CD4-positive, alpha-beta T cell treated with Interferon alpha-2 for 1 hour (primary cell): ENCODE measurements around the gene HBS1L.
A peak's percentile ranks its signal among the peaks of the same experiment; 100 is the strongest.

Experiments
- DNase-seq, 2 donors: peaks; one replicate each; pipeline ENCODE4 v3.0.0-alpha.2; 2020 to 2022

HBS1L gene

GRCh38 chr6:134995536-134995935 lies 59.1 kb downstream of the HBS1L start:
- no peak for DNase-seq

DNA sequence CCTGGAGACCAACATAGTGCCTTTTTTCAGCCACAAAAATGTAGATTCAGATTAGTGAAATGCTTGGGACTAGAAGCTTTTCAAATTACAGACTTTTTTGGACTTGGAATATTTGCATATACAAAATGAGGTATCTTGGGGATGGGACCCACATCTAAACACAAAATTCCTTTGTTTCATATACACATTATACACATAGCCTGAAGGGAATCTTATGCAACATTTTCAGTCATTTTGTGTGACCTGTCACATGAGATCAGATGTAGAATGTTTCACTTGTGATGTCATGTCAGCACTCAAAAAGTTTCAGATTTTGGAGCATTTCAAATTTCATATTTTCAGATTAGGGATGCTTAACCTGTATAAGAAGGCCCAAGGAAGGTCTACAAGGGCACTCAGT lies 60.2 kb downstream of the HBS1L start:
- DNase-seq, result no peak

- no peak for DNase-seq
Measured at GRCh38 chr6:134992155-134992554, 62.5 kb downstream of the HBS1L start.

DNA sequence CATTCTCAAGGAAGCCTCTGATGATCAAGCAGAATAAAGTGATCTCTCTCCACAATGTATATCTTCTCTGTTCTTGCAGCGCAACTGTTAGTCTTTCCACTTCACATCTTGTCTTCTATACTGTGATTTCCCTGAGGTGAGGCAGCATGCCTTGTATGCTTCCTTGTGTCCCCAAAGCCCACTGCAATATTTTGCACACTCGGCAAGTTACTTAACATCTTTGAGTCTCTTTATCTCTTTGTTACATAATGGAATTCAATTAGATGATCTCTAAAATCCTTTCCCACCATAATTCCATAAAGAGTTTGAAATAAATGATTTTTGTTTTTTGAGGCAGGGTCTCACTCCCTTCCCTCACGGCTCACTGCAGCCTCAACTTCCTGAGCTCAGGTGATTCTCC lies 64.4 kb downstream of the HBS1L start:
- no peak for DNase-seq

GRCh38 chr6:134984821-134985220 lies 69.8 kb downstream of the HBS1L start:
- no peak for DNase-seq

- no peak for DNase-seq
Measured at GRCh38 chr6:134983823-134984222, 70.8 kb downstream of the HBS1L start.

DNA sequence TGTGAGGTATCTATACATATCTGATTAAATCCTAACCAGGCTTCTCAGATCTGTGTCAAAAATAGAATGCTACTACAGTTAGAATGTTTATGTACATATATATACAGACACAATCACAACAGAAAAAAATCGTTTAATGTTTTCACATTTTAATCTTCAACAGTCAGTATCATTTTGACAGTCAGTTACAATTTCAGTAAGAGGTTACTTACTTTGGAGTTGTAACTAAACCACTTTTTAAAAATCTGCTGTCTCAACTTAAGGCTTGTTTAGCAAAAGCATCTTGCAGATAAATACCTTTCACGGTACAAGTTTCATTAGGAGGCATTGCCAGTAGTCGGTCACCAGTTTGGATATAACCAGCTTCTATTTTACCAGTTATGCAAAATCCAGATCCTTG lies 72.5 kb downstream of the HBS1L start:
- DNase-seq, result no peak

DNA sequence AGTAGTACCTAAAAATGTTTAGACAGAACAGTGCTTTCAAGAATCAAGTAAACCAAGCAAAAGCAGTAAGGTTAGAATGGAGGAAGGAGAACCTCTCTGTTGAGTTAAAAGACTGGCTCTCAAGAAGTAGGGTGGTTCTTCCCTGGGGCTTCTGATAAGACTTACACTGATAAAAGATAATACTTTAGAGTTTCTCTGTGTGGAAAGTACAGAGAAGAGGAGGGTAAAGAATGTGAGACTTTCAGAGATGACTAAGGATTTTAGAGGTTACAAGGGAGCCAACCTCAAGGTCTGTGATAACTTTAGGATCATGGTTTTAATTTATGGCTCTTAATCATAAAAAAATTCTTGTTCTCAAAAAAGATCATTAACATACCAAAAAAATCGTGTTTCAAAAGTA lies 73.8 kb downstream of the HBS1L start:
- no peak for DNase-seq

DNA sequence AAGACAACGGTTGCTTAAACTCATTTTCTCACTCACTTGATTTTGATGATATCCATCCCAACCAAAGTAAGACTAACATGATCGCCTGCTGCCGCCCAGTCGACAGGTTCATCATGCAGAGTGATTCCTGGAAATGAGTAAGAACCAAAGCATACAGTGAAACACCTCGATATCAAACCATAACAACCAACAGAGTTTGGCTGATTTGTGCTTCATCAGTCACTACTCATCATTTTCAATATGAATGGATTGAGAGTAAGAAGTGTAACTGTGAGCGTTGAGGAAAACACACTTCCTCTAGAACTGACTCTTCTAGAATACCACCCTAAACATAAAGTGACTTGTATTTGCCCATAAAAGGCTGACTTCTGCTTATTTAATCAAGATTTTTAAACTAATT lies 75.5 kb downstream of the HBS1L start:
- DNase-seq, result peak in 1 of 2 donors; percentile 14

GRCh38 chr6:134974370-134974769 lies 80.3 kb downstream of the HBS1L start:
- DNase-seq, result no peak

DNA sequence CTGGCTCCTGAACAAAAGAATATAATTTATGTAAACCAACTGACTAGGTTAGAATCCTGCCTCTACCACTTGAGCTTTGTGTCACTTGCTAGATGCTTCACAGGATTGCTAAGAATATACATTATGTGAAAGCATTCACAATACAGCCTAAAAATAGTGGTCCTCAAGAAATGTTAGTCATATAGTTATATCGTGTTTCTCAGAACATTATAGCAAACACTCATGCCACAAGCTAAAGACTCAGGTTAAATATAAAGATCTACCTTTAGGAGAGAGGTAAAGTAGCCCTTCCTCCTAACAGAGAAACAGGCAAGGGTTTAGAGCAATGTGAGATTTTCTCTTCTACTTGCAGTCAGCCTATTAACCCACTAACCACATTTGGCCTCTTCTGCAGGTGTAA lies 86.9 kb downstream of the HBS1L start:
- DNase-seq, result no peak

GRCh38 chr6:134964451-134965203 lies 90.0 kb downstream of the HBS1L start:
- no peak for DNase-seq

DNA sequence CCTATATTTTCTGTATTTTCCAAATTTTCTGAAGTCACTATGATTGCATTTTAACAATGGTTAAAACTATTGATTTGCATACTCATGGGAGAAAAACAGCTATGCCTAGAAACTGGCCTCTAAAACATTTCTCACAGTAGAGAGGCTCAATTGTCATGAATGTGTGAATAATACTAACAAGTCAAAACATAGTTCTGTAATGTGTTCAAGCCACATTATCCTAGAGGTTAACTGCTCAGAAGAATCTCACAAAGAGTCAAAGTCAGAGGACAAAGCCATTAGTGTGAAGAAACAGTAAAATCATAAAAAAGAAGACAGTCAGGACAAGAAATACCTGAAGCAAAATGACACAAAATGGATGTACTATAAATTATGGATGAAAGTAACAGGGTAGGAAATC lies 92.2 kb downstream of the HBS1L start:
- no peak for DNase-seq

DNA sequence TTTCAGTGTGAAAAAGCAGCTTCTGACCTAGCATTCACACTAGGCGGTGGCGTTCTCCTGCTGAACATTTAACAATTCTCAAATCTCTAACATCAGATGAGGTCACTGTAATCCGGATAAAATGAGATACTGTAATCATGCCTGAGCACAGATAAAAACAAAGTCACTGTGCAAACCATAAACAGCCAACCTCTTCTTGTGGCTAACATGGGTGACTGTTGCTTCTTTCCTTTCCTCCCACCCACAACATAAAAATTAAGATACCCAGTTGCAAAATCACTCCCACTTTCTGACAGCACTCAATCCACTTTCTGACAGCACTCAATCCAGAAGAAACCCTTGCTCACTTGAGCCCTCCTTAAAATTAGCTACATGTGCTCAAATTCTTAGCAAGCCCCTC lies 93.3 kb downstream of the HBS1L start:
- no peak for DNase-seq

- no peak for DNase-seq
Measured at GRCh38 chr6:134959603-134960002, 95.0 kb downstream of the HBS1L start.

DNA sequence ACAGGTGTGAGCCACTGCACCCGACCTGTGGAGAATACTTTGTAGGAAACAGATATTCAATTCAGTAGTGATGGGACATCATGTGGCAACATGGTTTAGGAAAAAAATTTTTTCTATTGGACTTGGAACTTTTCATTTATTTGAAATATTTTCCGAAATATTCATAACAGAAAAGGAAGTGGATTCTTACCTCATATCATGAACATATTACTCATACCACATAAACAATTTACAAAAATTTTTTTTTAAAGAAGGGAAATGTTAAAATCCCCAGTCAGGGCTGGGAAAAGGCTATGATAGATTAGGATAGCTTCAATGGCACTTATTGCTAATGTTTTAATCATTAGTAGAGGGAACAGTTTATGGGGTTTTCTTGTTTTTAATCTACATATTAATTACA lies 97.9 kb downstream of the HBS1L start:
- DNase-seq, result no peak

DNA sequence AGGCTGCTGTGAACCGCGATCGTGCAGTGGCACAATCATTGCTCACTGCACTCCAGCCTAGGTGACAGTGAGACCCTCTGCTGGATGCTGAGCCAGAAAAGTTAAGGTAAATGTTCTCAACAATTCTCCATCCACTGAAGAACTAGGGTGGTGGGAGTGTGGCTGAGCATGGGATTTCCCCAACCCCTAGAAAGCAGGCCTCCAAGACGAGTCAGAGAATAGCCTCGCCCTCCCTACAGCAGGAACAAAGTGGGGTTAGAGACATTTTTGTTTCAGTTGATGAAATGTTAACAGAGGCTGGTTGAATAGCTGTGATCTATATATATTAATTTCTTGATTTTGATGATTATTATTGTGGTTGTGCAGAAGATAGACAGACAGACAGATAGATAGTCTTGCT lies 98.6 kb downstream of the HBS1L start:
- no peak for DNase-seq

DNA sequence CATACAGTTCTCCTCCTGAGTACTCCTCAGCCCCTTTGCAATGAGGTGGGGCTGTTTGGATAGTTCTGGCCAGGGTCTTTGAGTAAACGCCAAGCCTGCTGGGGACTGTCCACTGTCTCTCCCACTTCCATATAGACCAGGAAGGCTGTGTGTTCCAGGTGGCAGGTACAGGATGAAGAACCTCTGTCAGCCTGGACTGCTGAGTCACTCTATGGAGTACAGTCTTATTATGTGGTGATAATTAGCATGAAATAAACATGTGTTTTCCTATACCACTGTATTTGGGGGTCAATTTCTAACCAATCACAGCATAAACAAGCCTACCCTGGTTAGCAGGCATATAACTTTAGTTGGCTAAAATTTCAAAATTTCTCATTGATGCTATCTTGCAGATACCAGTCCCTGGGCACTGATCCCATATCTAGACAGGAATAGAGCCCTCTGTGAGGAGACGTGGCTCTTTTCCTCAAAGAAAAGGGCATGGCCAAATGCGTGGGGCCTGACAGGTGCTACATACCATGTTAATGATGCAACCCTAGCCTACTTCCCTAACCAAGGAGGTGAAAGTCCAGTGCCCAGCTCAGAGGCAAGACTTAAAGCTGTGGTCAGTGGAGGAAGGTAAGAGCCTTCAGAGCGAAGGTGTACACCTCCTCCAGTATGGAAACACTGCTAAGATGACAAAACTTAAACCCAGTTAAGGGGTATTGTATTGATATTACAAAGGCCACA lies 100.2 kb downstream of the HBS1L start:
- no peak for DNase-seq

GRCh38 chr6:134951494-134952263 lies 102.9 kb downstream of the HBS1L start:
- DNase-seq, result no peak

DNA sequence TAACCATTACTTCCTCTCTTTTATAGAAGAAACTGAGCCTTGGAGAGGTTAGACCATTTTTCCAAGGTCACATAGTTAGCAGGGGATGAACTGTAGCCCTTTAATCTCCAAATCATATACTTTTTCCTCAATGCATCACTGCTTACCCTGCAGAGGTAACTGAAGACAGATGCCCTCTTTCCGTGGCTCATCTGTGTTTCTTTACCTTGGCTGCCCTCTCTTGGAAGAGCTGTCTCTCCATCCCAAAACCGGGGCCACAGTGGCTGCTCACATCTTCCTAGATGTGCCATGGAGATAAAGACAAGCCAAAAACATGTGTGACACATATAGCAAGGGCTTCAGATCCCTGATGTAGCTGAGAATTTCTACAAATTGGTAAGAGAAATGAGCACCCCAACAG lies 104.1 kb downstream of the HBS1L start:
- DNase-seq, result no peak

DNA sequence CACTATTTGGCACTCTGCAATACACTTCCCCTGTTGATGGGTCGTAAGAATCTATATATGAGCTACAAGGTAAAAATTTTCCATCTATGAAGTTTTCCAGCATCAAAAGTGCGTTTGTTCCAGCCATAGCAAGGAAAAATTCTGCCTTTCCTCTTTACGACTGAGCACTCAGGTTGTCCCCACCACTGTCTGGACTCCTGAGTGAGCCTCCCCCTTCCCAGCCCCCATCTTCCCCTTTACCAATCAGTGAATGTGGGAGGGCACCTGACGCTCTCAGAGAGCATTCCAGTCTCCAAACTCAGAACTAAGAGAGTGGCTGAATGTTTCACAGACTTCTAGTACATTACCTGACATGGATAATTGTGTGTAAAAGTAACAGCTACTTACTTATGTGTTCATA lies 104.7 kb downstream of the HBS1L start, which contains the start of gene ALDH8A1:
Gene ALDH8A1 (minus strand): TSS at position 175 of the 400 bp plus-strand sequence. CDS start 48 bp downstream, at position 127.
- no peak for DNase-seq

GRCh38 chr6:134948691-134949090 lies 105.9 kb downstream of the HBS1L start:
- DNase-seq, result no peak

GRCh38 chr6:134948142-134948541 lies 106.5 kb downstream of the HBS1L start:
- no peak for DNase-seq

GRCh38 chr6:134945045-134945444 lies 109.6 kb downstream of the HBS1L start:
- DNase-seq, result no peak
